Caki2 (cell line): ENCODE data around the gene MORN3. TPM values are rescaled to one million over a fixed set of nuclear protein-coding genes. Genes with fewer than 3 reads are reported as not detected.

Experiments used
- DNase-seq: peaks from one replicate; pipeline ENCODE4 v3.0.0-alpha.2; 2015; ENCODE audit warnings: low read depth
- in situ Hi-C: cut with HindIII; loops from 2 replicates; pipeline ENCODE4 v1.10.0; 2016; ENCODE audit warnings: low sequenced_read_pairs, low pct_unique_long_range_greater_than_20kb, mixed read lengths
- total RNA-seq: library from RNA; depleted of rRNA; stranded (reverse); fragments of >200 nt; shearing (Covaris generic); gene quantifications from 2 replicates; pipeline ENCODE4 v1.2.3, GENCODE V29; 2014; ENCODE audit warnings: low replicate concordance; rRNA removed

Gene MORN3
- total RNA-seq, 1 experiment from 2014 or later: 0.88 TPM

DNA sequence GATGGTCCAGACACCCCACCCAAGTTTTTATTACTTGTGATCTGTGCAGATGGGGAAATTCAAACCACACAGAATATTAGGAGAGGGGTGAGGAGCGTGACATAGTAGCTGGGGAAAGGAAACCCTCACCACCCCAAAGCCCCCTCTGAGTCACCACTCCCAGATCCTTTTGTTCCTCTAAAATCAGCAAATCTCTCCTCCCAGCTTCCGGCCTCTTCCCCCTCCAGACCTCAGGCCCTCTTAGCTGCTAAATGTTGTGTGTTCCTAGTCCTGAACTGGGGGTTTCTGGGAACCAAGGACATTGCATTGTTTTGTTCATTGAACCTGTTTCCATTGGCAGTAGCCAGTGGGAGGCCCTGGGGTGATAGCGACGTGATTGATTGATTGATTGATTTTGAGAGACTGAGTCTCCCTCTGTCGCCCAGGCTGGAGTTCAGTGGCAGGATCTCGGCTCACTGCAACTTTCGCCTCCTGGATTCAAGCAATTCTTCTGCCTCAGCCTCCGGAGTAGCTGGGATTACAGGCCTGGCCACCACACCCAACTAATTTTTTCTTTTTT lies 49.0 kb downstream of the MORN3 start:
- no peak for DNase-seq
- in situ Hi-C loops: no loop called here

DNA sequence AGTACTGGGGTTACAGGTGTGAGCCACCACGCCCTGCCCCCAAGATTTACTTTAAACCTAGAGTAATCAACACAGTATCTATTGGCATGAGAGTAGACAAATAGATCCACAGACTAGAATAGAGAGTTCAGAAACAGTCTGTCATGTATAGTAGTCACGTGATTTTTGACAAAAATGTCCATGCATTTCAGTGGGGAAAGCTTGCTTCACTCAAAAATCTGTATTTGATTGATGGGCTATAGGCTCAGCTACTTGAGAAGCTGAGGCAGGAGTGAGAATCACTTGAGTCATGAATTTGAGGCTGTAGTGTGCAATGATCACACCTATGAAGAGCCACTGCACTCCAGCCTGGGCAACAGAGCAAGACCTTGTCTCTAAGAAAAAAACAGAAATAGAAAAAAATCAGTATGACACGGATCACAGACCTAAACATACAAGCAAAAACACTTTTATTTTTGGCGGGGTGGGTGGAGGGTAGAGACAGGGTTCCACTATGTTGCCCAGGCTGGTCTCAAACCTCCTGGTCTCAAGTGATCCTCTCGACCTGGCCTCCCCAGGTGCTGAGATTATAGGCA lies 50.7 kb downstream of the MORN3 start:
- in situ Hi-C loops: no loop called here
- DNase-seq: no peak

DNA sequence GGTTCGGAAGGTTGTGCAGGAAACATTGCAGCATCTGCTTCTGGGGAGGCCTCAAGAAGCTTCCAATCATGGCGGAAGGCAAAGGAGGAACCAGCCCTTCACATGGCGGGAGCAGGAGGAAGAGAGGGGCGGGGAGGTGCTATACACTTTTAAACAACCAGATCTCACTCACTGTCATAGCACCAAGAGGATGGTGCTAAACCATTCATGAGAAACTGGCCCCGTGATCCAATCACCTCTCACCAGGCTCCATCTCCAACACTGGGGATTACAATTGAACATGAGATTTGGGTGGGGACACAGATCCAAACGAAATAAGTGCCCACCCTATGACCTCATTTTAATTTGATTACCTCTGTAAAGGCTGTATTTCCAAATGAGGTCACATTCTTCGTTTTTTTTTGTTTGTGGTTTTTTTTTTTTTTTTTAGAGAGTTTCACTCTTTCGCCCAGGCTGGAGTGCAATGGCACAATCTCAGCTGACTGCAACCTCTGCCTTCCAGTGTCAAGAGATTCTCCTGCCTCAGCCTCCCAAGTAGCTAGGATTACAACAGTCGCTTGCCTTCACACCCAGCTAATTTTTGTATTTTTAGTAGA lies 54.5 kb downstream of the MORN3 start:
- DNase-seq: no peak
- in situ Hi-C loops: no loop called here

DNA sequence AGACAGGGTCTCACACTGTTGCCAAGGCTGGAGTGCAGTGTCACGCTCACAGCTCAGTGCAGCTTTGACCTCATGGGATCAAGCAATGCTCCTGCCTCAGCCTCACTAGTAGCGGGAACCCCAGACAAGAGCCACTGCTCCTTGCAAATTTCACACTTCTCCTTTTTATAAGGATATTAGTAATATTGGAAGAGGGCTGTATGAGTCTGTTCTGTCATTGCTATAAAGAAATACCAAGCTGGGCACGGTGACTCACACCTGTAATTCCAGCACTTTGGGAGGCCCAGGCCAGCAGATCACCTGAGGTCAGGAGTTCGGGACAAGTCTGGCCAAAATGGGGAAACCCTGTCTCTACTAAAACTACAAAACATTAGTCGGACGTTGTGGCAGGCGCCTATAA lies 56.0 kb downstream of the MORN3 start:
- no peak for DNase-seq
- in situ Hi-C loops: no loop called here

DNA sequence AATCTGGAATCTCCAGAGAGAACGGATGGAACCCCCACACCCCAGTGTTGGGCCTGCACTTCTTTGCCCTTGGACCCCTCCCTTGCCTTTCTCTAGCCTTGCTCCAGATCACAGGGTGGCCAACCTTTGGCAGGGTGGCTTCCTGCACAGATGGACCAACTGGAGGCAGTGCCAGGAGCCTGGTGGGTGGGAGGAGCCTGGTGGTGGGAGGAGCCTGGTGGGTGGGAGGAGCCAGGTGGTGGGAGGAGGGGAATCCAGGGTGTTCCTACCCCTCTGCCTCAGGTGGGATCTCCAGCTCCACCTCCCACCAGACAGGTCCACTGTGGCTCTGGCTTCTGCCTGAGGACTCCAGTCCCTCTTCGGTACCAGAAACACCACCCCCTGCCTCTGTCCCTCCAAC lies 58.1 kb downstream of the MORN3 start:
- no peak for DNase-seq
- in situ Hi-C loops: no loop called here

DNA sequence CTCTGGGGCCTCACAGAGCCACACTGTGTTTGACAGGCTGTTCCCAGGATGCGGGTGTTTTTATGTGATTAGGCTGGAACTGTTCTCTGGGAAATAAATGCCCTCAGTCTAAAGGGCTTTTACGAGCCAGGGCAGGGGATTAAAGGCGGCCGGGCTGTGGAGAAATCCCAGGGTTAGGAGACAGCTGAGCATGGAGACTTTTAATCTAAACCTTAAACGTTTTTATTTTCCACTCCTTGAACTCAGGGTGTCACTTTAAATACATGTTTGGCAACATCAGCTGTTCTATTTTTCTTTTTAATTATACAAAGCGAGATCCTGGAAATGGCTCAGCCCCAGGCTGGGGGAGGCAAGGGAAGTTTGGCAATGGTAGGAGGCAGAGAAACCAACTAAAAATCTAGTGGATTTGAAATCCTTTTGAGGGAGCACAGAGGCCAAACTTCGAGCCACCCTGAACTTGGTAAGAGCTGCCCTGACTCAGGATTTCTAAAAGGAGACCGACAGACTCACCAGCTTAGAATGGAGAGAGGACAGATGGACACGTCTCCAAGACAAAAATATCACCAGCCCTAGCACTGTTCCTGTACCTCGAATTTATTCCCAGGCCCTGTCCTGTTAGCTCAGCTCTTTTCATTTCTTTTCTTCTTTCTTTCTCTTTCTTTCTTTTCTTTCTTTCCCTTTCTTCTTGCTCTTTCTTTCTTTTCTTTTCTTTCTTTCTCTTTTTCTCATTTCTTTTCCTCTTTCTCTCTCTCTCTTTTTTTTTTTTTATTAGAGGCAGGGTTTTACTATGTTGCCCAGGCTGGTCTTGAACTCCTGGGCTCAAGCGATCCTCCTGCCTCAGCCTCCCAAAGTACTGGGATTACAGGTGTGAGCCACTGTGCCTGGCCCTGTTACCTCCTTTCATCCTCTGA lies 59.0 kb downstream of the MORN3 start:
- no peak for DNase-seq
- in situ Hi-C loops: no loop called here

DNA sequence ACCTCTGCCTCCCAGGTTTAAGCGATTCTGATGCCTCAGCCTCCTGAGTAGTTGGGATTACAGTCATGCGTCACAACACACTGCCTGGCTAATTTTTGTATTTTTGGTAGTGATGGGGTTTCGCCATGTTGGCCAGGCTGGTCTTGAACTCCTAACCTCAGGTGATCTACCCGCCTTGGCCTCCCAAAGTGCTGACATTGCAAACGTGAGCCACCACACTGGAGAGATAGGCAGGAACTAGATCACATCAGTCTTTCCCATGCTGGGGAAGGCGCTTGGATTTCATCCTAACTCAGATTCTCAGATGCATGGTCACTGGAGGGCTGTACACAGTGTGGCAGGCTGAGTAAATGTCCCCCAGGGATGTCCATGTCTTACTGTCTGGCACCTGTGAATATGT lies 61.2 kb downstream of the MORN3 start:
- in situ Hi-C loops: no loop called here

DNA sequence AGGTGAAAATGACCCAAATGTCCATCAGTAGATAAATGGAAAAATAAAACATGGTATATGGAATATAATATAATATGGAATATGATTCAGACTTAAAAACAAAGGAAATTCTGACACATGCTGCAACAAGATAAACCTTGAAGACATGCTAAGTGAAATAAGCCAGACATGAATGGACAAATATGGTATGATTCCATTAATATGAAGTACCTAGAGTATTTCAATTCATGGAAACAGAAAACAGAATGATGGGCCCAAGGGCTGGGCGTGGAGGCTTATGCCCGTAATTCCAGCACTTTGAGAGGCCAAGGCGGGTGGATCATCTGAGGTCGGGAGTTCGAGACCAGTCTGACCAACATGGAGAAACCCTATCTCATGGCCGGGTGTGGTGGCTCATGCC lies 65.9 kb downstream of the MORN3 start:
- in situ Hi-C loops: no loop called here
- no peak for DNase-seq

More for the DNA sequence above, 61.2 kb downstream of the MORN3 start:
- no peak for DNase-seq

DNA sequence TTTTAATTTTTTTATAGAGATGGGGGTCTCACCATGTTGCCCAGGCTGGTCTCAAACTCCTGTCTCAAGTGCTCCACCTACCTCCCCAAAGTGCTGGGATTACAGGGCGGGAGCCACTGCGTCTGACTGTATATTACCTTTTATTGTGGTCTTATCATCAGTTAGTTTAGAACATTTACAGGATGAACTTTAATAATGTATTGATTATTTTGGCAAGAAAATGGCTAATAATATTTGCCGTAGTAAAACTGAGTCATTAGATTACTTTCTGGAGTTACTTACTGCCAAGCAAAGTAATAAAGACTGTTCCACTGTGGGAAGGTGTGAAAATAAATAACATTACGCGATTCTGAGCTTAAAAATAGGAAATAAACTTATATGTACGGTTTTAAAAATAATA lies 66.7 kb downstream of the MORN3 start:
- no peak for DNase-seq
- in situ Hi-C loops: no loop called here

DNA sequence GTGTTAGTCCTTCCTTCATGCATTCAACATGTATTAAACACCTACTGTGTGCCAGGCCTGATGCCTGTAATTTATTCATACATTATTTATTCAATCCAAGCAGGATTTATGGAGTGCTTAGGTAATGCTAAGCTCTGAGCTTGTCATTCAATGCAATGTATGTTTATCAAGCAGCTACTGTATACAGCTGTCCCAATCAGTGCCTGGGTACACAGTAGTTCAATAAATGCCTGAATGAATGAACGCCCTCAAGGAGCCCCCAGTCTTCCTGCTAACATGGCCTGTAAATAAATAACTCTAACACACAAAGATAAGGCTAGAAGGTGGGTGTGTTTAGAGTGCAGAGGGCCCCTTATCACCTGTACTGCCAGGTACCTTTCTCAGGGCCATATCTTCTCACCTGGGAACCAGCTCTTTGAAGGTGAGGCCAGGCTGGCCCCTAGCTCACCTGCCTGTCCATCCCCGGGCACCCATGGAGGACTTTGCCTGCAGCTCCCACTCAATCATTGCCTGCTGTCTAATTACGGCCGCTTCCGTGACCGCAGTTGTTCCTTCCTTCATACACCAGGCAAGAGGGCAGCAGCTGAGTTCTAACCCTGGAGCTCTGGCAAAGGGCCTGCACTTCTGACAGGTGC lies 68.6 kb downstream of the MORN3 start:
- DNase-seq: no peak
- in situ Hi-C loops: no loop called here

Other genes with a start within 250 kb of the MORN3 start
- 25.8 and 76.6 TPM in 2 replicates for gene KDM2B, start 88.6 kb downstream of the MORN3 start, total RNA-seq
- gene ORAI1, start 43.1 kb downstream of the MORN3 start, total RNA-seq: 7.9 and 19.0 TPM in 2 replicates
- 9.6 and 11.8 TPM in 2 replicates for gene TMEM120B, start 43.1 kb upstream of the MORN3 start, total RNA-seq
- 54.8 and 81.4 TPM in 2 replicates for gene RHOF, start 124.0 kb upstream of the MORN3 start, total RNA-seq
- 0.61 and 3.4 TPM in 2 replicates for gene SETD1B, start 134.4 kb upstream of the MORN3 start, total RNA-seq
- gene HPD, start 189.2 kb upstream of the MORN3 start, total RNA-seq: 12.7 and 13.4 TPM in 2 replicates
- gene PSMD9, start 219.1 kb upstream of the MORN3 start, total RNA-seq: 157 and 191 TPM in 2 replicates
- 10.8 and 12.3 TPM in 2 replicates for gene CFAP251, start 248.9 kb upstream of the MORN3 start, total RNA-seq